Endothelial cell of umbilical vein (primary cell): ENCODE results near the gene NTMT2. TPM values are rescaled to one million over a fixed set of nuclear protein-coding genes. Genes with fewer than 3 reads are reported as not detected.

Source experiments
- BruUV-seq: library from RNA; stranded (reverse); fragments of 400-500 nt; replicated peaks from 2 replicates; lab custom pipeline; 2021; lab: Mats Ljungman, UMichigan
- CTCF ChIA-PET: fragments of 300-600, 350-600 bp; sonication (Branson Sonifier 250); formaldehyde crosslinking; loops from one replicate; lab custom pipeline; 2021; ENCODE audit warnings: antibody characterized with exemption, inconsistent platforms; lab: Charles Lee
- POLR2A ChIA-PET: fragments of 300-600, 350-600 bp; sonication (Branson Sonifier 250); formaldehyde crosslinking; loops from one replicate; lab custom pipeline; 2021; ENCODE audit warnings: antibody characterized with exemption, inconsistent platforms; lab: Charles Lee
- DNase-seq: peaks from one replicate; pipeline ENCODE4 v3.0.0-alpha.2; 2011; ENCODE audit warnings: low read depth, low spot score
- FAIRE-seq: peaks from 2 replicates; lab custom pipeline; 2011; peaks lifted over from hg19 to GRCh38; lab: Jason Lieb, UNC
- H2AFZ ChIP-seq: 2 replicates; pipeline ENCODE4 v1.6.0; 2012; ENCODE audit warnings: low read depth, low read length, control low read depth, inconsistent platforms
- H3K27ac ChIP-seq: 2 replicates; pipeline ENCODE4 v1.5.1; 2011; ENCODE audit warnings: low read depth, mild to moderate bottlenecking, control low read depth, low read length, moderate library complexity; ENCODE audit not compliant: insufficient read depth
- H3K27me3 ChIP-seq, 2 experiments: 2 replicates each; pipeline versions ENCODE4 v1.6.0 to v1.6.1; 2011; ENCODE audit warnings: low read length in 2 of 2, mixed read lengths in 1 of 2; ENCODE audit not compliant: control insufficient read depth in 2 of 2, insufficient read depth in 2 of 2
- H3K36me3 ChIP-seq, 2 experiments: 2 replicates in 1 of 2; 3 replicates in 1 of 2; pipeline ENCODE4 v1.5.1; 2011; ENCODE audit warnings: low read length in 2 of 2, mild to moderate bottlenecking in 1 of 2, moderate library complexity in 1 of 2; ENCODE audit not compliant: control insufficient read depth in 2 of 2, insufficient read depth in 2 of 2; ENCODE audit errors: extremely low read depth in 1 of 2
- H3K4me1 ChIP-seq: 3 replicates; pipeline ENCODE4 v1.5.1; 2011; ENCODE audit warnings: mild to moderate bottlenecking, low read length; ENCODE audit not compliant: control insufficient read depth, insufficient read depth; ENCODE audit errors: extremely low read depth
- H3K4me2 ChIP-seq: 2 replicates; pipeline ENCODE4 v1.6.1; 2011; ENCODE audit warnings: low read length, control low read depth, mixed read lengths; ENCODE audit not compliant: insufficient read depth
- H3K4me3 ChIP-seq, 3 experiments: fragments of 200-600 bp in 1 of 3; sonication (generic), shearing (Covaris generic) in 1 of 3; replicated peaks in 1 of 3; 2 replicates each; pipeline ENCODE4 v1.5.1; 2011 to 2016; ENCODE audit warnings: control low read depth in 3 of 3, low read length in 3 of 3, mild to moderate bottlenecking in 2 of 3, inconsistent platforms in 1 of 3, low read depth in 1 of 3, moderate library complexity in 1 of 3; ENCODE audit not compliant: insufficient read depth in 1 of 3
- H3K79me2 ChIP-seq: 2 replicates; pipeline ENCODE4 v1.6.0; 2012; ENCODE audit warnings: low read length, inconsistent platforms; ENCODE audit not compliant: control insufficient read depth, insufficient read depth
- H3K9ac ChIP-seq: replicated peaks from 2 replicates; pipeline ENCODE3; 2011; ENCODE audit warnings: low read length, control low read depth; ENCODE audit not compliant: insufficient read depth; ENCODE audit errors: extremely low read depth
- H3K9me1 ChIP-seq: replicated peaks from 3 replicates; pipeline ENCODE4 v1.6.0; 2011; ENCODE audit warnings: mild to moderate bottlenecking, low read length; ENCODE audit not compliant: control insufficient read depth, insufficient read depth; ENCODE audit errors: extremely low read depth
- H3K9me3 ChIP-seq: replicated peaks from 2 replicates; pipeline ENCODE4 v1.5.1; 2012; ENCODE audit warnings: low read length, inconsistent platforms; ENCODE audit not compliant: control insufficient read depth, insufficient read depth
- H4K20me1 ChIP-seq: replicated peaks from 2 replicates; pipeline ENCODE3; 2011; ENCODE audit warnings: mild to moderate bottlenecking, low read length; ENCODE audit not compliant: control insufficient read depth, insufficient read depth; ENCODE audit errors: extremely low read depth
- EZH2 ChIP-seq: IDR thresholded peaks from 2 replicates; pipeline ENCODE4 v1.6.1; 2012; ENCODE audit warnings: borderline replicate concordance, low read depth, mild to moderate bottlenecking, moderate library complexity, low read length, inconsistent platforms; ENCODE audit not compliant: severe bottlenecking
- FOS ChIP-seq: IDR thresholded peaks from 2 replicates; pipeline ENCODE4 v1.6.1; 2011; ENCODE audit warnings: mild to moderate bottlenecking, low read length, moderate library complexity, borderline replicate concordance; ENCODE audit not compliant: insufficient read depth
- GATA2 ChIP-seq: IDR thresholded peaks from 2 replicates; pipeline ENCODE4 v1.7.0; 2011; ENCODE audit warnings: low read depth, mild to moderate bottlenecking, moderate library complexity, mixed read lengths, low read length; ENCODE audit not compliant: insufficient read length, insufficient read depth
- JUN ChIP-seq: IDR thresholded peaks from 2 replicates; pipeline ENCODE4 v1.6.1; 2011; ENCODE audit warnings: borderline replicate concordance, low read depth; ENCODE audit not compliant: insufficient read length, insufficient read depth
- MAX ChIP-seq: IDR thresholded peaks from 2 replicates; pipeline ENCODE4 v1.6.1; 2011; ENCODE audit not compliant: insufficient read depth, insufficient read length
- MYC ChIP-seq: IDR thresholded peaks from one replicate; pipeline ENCODE4 v1.6.1; 2011; ENCODE audit warnings: mild to moderate bottlenecking, low read depth, low read length
- POLR2A ChIP-seq: IDR thresholded peaks from 2 replicates; pipeline ENCODE4 v1.6.1; 2012; ENCODE audit warnings: low read depth, mild to moderate bottlenecking, control low read depth, low read length
- POLR2AphosphoS5 ChIP-seq: IDR thresholded peaks from 2 replicates; pipeline ENCODE4 v1.6.1; 2012; ENCODE audit warnings: low read depth, mild to moderate bottlenecking, control low read depth, low read length, moderate library complexity; ENCODE audit not compliant: insufficient read depth
- dilution Hi-C: fragments of 300-500 bp; cut with MboI; formaldehyde crosslinking; loops from one replicate; pipeline ENCODE4 v1.15.0; 2019; ENCODE audit warnings: low sequenced_read_pairs; ENCODE audit not compliant: extremely low pct_ligation_motif_present
- intact Hi-C: fragments of 100-400 bp; cut with micrococcal nuclease; formaldehyde crosslinking; loops from one replicate; pipeline ENCODE4 v1.10.0; 2022
- polyA plus RNA-seq, 4 experiments: library from polyadenylated mRNA; depleted of rRNA in 3 of 4; stranded (reverse) in 3 of 4; unstranded in 1 of 4; fragments of >200 nt; gene quantifications; 2 replicates each; pipeline versions ENCODE4 v1.2.1 to v1.2.3, GENCODE V29; 2011 to 2012; ENCODE audit warnings: missing spikeins in 1 of 4
- total RNA-seq: library from RNA; stranded (reverse); gene quantifications from 2 replicates; pipeline ENCODE4 v1.2.3, GENCODE V29; 2021
- TF ChIP-seq, protein P1 (sequence below), 2 donors: IDR thresholded peaks; 1 replicate in 1 of 2; 2 replicates in 1 of 2; pipeline ENCODE4 v1.5.1; 2011; ENCODE audit warnings: low read length in 2 of 2, mild to moderate bottlenecking in 2 of 2, moderate library complexity in 2 of 2, control low read depth in 1 of 2, inconsistent platforms in 1 of 2, low read depth in 1 of 2; ENCODE audit not compliant: insufficient read depth in 1 of 2; ENCODE audit errors: extremely low read depth in 1 of 2

NTMT2 gene
- total and polyA plus RNA-seq, 2 donors (not counting 3 experiments of a cell fraction or from before 2014, with no cell fraction given) = not detected

GRCh38 chr1:170114906-170115305, 30.9 kb upstream of the NTMT2 start:
- intact Hi-C loops = no loop called here

More at GRCh38 chr1:170114906-170115305, 30.9 kb upstream of the NTMT2 start:
- Histone ChIP-seq H2AFZ (no peak overlapping the region), H3K4me2 (no peak overlapping the region), H3K79me2 (no peaks in the 10 kb centered on the region), H3K27me3 (no peaks in the 10 kb centered on the region), H3K9me1 (no peaks in the 10 kb centered on the region), H3K27ac (no peak overlapping the region), H4K20me1 (no peaks in the 10 kb centered on the region), H3K9ac (no peak overlapping the region), H3K4me3 (no peak overlapping the region), H3K36me3 (no peaks in the 10 kb centered on the region), H3K9me3 (no peaks in the 10 kb centered on the region), H3K4me1 (no peaks in the 10 kb centered on the region)
- POLR2A ChIA-PET = no interaction called here
- no TSS peak for BruUV-seq
- DNase-seq (peak; percentile 12), FAIRE-seq (no peak)
- TF ChIP-seq GATA2 = no peak
- no peak for TF ChIP-seq FOS
- TF ChIP-seq, protein P1, sequence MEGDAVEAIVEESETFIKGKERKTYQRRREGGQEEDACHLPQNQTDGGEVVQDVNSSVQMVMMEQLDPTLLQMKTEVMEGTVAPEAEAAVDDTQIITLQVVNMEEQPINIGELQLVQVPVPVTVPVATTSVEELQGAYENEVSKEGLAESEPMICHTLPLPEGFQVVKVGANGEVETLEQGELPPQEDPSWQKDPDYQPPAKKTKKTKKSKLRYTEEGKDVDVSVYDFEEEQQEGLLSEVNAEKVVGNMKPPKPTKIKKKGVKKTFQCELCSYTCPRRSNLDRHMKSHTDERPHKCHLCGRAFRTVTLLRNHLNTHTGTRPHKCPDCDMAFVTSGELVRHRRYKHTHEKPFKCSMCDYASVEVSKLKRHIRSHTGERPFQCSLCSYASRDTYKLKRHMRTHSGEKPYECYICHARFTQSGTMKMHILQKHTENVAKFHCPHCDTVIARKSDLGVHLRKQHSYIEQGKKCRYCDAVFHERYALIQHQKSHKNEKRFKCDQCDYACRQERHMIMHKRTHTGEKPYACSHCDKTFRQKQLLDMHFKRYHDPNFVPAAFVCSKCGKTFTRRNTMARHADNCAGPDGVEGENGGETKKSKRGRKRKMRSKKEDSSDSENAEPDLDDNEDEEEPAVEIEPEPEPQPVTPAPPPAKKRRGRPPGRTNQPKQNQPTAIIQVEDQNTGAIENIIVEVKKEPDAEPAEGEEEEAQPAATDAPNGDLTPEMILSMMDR (IDR thresholded peaks at IDR 0.05; ENCODE audit: extremely low read depth in 1 of 2, insufficient read depth in 1 of 2, low read depth in 1 of 2, low read length in 2 of 2) = no peak
- TF ChIP-seq POLR2AphosphoS5 = no peak
- TF ChIP-seq MAX = no peak
- no peak for TF ChIP-seq POLR2A
- TF ChIP-seq EZH2 = no peak
- TF ChIP-seq JUN = no peak
- TF ChIP-seq MYC = no peak
- CTCF ChIA-PET = interaction anchor here (1.0 kb wide), 1 partner anchor 40 kb away, joined by 3 read pairs; the partner anchor contains the start of gene KIFAP3
- dilution Hi-C loops = no loop called here
